OCI-LY7 (cell line): ENCODE data around the gene PITPNM3. TPM values are rescaled to one million over a fixed set of nuclear protein-coding genes. Genes with fewer than 3 reads are reported as not detected.

Source experiments
- BruUV-seq: library from RNA; stranded (reverse); fragments of 400-500 nt; replicated peaks from 2 replicates; lab custom pipeline; 2021; lab: Mats Ljungman, UMichigan
- CTCF ChIA-PET: fragments of 300-600 bp; sonication (Branson Sonifier 250); formaldehyde crosslinking; loops from one replicate; lab custom pipeline; 2022; ENCODE audit warnings: antibody characterized with exemption; ENCODE audit not compliant: unreplicated experiment; lab: Charles Lee
- POLR2A ChIA-PET: fragments of 300-600 bp; sonication (Branson Sonifier 250); formaldehyde crosslinking; loops from one replicate; lab custom pipeline; 2022; ENCODE audit warnings: antibody characterized with exemption; lab: Charles Lee
- DNase-seq: peaks from one replicate; pipeline ENCODE4 v3.0.0-alpha.2; 2015; ENCODE audit warnings: low spot score
- H2AFZ ChIP-seq: fragments of 200-600 bp; sonication (generic), shearing (Covaris generic); 2 replicates; pipeline ENCODE4 v1.6.1; 2014; ENCODE audit warnings: mild to moderate bottlenecking, antibody characterized with exemption, low read length, moderate library complexity
- H3K27ac ChIP-seq: fragments of 200-600 bp; sonication (generic); 2 replicates; pipeline ENCODE4 v1.5.1; 2014; ENCODE audit warnings: mixed run types, low read depth, mild to moderate bottlenecking, moderate library complexity, low read length, inconsistent platforms; ENCODE audit not compliant: poor library complexity, severe bottlenecking
- H3K36me3 ChIP-seq: fragments of 200-600 bp; sonication (generic); 2 replicates; pipeline ENCODE4 v1.6.1; 2014; ENCODE audit warnings: mild to moderate bottlenecking, antibody characterized with exemption, low read length, moderate library complexity, mixed read lengths; ENCODE audit not compliant: insufficient read depth
- H3K4me1 ChIP-seq: fragments of 200-600 bp; sonication (generic); 2 replicates; pipeline ENCODE4 v1.5.1; 2014; ENCODE audit warnings: mild to moderate bottlenecking, low read length; ENCODE audit not compliant: insufficient read depth, poor library complexity, severe bottlenecking
- H3K4me2 ChIP-seq: fragments of 200-600 bp; sonication (generic); 2 replicates; pipeline ENCODE4 v1.6.1; 2014; ENCODE audit warnings: mild to moderate bottlenecking, low read length
- H3K4me3 ChIP-seq: fragments of 200-600 bp; sonication (generic); 2 replicates; pipeline ENCODE4 v1.5.1; 2014; ENCODE audit warnings: mild to moderate bottlenecking, low read depth, low read length; ENCODE audit not compliant: poor library complexity, severe bottlenecking
- H3K79me2 ChIP-seq: fragments of 200-600 bp; sonication (generic); 2 replicates; pipeline ENCODE4 v1.6.1; 2016; ENCODE audit warnings: low read depth, mild to moderate bottlenecking, low read length, moderate library complexity, mixed read lengths; ENCODE audit not compliant: insufficient read depth
- H3K9me2 ChIP-seq: fragments of 200-600 bp; sonication (generic); 2 replicates; pipeline ENCODE4 v1.6.1; 2016; ENCODE audit warnings: mild to moderate bottlenecking, low read length, mixed read lengths; ENCODE audit not compliant: insufficient read depth
- H3K9me3 ChIP-seq: fragments of 200-600 bp; sonication (generic); 2 replicates; pipeline ENCODE4 v1.6.1; 2014; ENCODE audit warnings: mild to moderate bottlenecking, mixed run types, low read length, mixed read lengths
- H4K20me1 ChIP-seq: fragments of 200-600 bp; sonication (generic); 2 replicates; pipeline ENCODE4 v1.6.1; 2014; ENCODE audit warnings: mild to moderate bottlenecking, antibody characterized with exemption, low read length, moderate library complexity, mixed read lengths; ENCODE audit not compliant: insufficient read depth
- EZH2phosphoT487 ChIP-seq: fragments of 200-600 bp; sonication (generic); IDR thresholded peaks from 2 replicates; pipeline ENCODE4 v1.6.1; 2018; ENCODE audit warnings: low read depth, borderline replicate concordance, mild to moderate bottlenecking, mixed run types, antibody characterized with exemption, low read length, moderate library complexity, mixed read lengths
- intact Hi-C: fragments of 100-400 bp; cut with micrococcal nuclease; formaldehyde crosslinking; loops from one replicate; pipeline ENCODE4 v1.10.0; 2022; ENCODE audit not compliant: unreplicated experiment
- total RNA-seq, 2 experiments: library from RNA; depleted of rRNA in 1 of 2; stranded (reverse); fragments of >200 nt in 1 of 2; shearing (Covaris generic) in 1 of 2; gene quantifications; 2 replicates each; pipeline ENCODE4 v1.2.3, GENCODE V29; 2014 to 2022
- TF ChIP-seq, protein P1 (sequence below): fragments of 200-600 bp; sonication (generic); conservative IDR thresholded peaks from 2 replicates; pipeline ENCODE4 v1.5.1; 2014; ENCODE audit warnings: mild to moderate bottlenecking, antibody characterized with exemption, low read length, moderate library complexity, mixed read lengths

The PITPNM3 gene
- total RNA-seq, 2 experiments from 2014 or later: 0.76 to 1.6 TPM

DNA sequence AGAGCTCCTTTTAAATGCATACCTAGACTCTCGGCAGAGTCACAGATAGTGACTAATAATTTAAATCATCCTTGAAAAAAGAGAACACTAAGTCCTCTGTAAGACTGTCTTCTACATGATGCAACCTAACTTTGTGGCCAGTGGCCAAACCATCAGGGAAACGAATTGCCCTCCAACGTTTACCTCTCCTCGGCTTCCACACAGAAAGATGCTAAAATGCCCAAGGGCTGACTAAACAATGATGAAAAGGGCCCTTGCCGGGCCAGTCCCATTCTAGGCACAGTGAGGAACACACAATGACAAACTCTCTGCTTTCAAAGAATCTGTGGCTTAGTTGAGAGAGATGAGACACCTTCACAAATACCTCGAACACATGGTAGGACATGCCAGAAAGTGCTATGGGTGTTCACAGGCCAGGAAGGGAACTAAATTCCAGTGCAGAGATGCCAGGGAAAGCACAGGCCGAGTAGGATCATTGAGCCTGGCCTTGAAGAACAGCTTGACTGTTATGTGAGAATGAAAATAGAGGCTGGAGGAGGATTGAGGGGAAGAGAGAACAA lies 35.3 kb upstream of the PITPNM3 start:
- H4K20me1 ChIP-seq: no peaks in the 10 kb centered on the region
- peaks cover 82% of the 10 kb centered on the region for H3K36me3 ChIP-seq
- H3K9me2 ChIP-seq: no peaks in the 10 kb centered on the region
- ChIA-PET CTCF (no interaction called here), POLR2A (no interaction called here)
- no TSS peak for BruUV-seq
- H3K27ac ChIP-seq: no peak overlapping the region
- intact Hi-C loops: no loop called here
- no peak for DNase-seq
- H3K9me3 ChIP-seq: no peaks in the 10 kb centered on the region
- no peaks in the 10 kb centered on the region for H3K79me2 ChIP-seq
- H3K4me3 ChIP-seq: no peak overlapping the region
- H2AFZ ChIP-seq: no peak overlapping the region
- H3K4me1 ChIP-seq: no peaks in the 10 kb centered on the region
- no peak overlapping the region for H3K4me2 ChIP-seq
- TF ChIP-seq EZH2phosphoT487: no peak
- TF ChIP-seq, protein P1, sequence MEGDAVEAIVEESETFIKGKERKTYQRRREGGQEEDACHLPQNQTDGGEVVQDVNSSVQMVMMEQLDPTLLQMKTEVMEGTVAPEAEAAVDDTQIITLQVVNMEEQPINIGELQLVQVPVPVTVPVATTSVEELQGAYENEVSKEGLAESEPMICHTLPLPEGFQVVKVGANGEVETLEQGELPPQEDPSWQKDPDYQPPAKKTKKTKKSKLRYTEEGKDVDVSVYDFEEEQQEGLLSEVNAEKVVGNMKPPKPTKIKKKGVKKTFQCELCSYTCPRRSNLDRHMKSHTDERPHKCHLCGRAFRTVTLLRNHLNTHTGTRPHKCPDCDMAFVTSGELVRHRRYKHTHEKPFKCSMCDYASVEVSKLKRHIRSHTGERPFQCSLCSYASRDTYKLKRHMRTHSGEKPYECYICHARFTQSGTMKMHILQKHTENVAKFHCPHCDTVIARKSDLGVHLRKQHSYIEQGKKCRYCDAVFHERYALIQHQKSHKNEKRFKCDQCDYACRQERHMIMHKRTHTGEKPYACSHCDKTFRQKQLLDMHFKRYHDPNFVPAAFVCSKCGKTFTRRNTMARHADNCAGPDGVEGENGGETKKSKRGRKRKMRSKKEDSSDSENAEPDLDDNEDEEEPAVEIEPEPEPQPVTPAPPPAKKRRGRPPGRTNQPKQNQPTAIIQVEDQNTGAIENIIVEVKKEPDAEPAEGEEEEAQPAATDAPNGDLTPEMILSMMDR: no peak

GRCh38 chr17:6589266-6589946 lies 33.1 kb upstream of the PITPNM3 start:
- CTCF ChIA-PET: no interaction called here
- no peak overlapping the region for H3K4me2 ChIP-seq
- H3K9me3 ChIP-seq: no peaks in the 10 kb centered on the region
- no peak overlapping the region for H2AFZ ChIP-seq
- POLR2A ChIA-PET: no interaction called here
- intact Hi-C loops: no loop called here
- H4K20me1 ChIP-seq: no peaks in the 10 kb centered on the region
- BruUV-seq: no TSS peak
- H3K4me3 ChIP-seq: no peak overlapping the region
- H3K27ac ChIP-seq: no peak overlapping the region
- H3K79me2 ChIP-seq: no peaks in the 10 kb centered on the region
- no peaks in the 10 kb centered on the region for H3K9me2 ChIP-seq
- TF ChIP-seq, protein P1: no peak
- no peak for TF ChIP-seq EZH2phosphoT487
- DNase-seq: no peak
- H3K4me1 ChIP-seq: no peaks in the 10 kb centered on the region
- H3K36me3 ChIP-seq: peaks cover 82% of the 10 kb centered on the region

DNA sequence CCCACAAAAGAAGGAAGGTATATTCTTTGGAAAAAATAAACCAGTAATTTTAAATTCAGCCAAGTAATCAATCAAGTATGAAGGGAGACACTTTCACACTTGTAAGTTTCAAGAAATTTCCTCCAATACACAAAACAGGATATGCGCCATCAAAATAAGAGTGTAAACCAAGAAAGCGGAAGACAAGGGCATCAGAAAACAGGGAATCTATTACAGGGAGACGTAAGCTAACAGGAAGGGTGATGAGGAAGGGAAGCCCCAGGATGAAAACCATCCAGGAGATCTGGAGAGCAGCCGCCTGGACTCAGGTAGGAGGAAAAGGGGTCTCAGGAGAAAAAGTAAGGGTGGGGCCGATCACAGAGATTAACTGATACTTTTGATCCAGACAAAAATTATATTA lies 31.8 kb upstream of the PITPNM3 start:
- TF ChIP-seq, protein P1: no peak
- TF ChIP-seq EZH2phosphoT487: no peak
- H3K4me1 ChIP-seq: no peaks in the 10 kb centered on the region
- 0 out of 2 replicates have a peak, but pooled peaks cover 4% of the 10 kb centered on the region for H3K9me3 ChIP-seq
- POLR2A ChIA-PET: interaction anchor here (0.8 kb wide), 1 partner anchor 67 kb away, joined by 3 read pairs; no protein-coding TSS in a partner anchor
- CTCF ChIA-PET: no interaction called here
- no peak overlapping the region for H3K4me2 ChIP-seq
- no peak overlapping the region for H3K4me3 ChIP-seq
- no peak for DNase-seq
- BruUV-seq: no TSS peak
- intact Hi-C loops: no loop called here
- H3K27ac ChIP-seq: no peak overlapping the region
- H2AFZ ChIP-seq: no peak overlapping the region
- no peaks in the 10 kb centered on the region for H3K79me2 ChIP-seq
- peaks cover 84% of the 10 kb centered on the region for H3K36me3 ChIP-seq
- no peaks in the 10 kb centered on the region for H4K20me1 ChIP-seq
- H3K9me2 ChIP-seq: no peaks in the 10 kb centered on the region
